ENCODE data around the gene NLGN4X. TPM values are rescaled to one million over a fixed set of nuclear protein-coding genes. Genes with fewer than 3 reads are reported as not detected.

Gene NLGN4X
- total RNA-seq, 1 experiment from 2014 or later, result 0.05 TPM

DNA sequence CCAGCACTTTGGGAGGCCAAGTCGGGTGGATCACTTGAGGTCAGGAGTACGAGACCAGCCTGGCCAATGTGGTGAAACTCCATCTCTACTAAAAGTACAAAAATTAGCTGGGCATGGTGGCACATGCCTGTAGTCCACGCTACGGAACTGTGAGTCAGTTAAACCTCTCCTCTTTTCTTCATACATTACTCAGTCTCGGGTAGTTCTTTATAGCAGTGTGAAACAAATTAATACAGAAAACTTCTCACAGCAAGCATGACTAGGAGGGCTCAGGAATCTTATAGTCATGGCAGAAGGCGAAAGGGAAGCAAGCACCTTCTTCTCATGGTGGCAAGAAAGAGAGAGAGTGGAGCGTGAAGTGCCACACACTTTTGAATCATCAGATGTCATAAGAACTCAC, 358.9 kb downstream of the NLGN4X start (continued):
- TF ChIP-seq REST (IDR thresholded peaks at IDR 0.05; ENCODE audit: low read depth), result no peak
- TF ChIP-seq ZNF274 (IDR thresholded peaks at IDR 0.05; ENCODE audit: low read depth, low read length), result no peak

DNA sequence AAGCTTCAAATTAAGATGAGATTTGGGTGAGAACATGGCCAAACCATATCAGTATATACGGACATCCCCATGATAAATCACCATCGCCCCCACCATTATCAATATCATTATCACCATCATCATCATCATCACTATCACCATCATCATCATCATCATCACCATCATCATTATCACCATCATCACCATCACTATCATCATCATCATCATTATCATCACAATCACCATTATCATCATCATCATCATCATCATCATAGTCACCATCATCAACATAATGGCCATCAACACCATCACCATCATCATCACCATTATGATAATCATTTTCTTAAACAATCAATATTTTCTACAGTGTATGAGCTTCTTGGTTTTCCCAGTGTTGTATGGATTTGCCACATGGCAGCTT, 360.9 kb downstream of the NLGN4X start:
- POLR2A ChIA-PET, result no interaction called here
- H4K20me1 ChIP-seq (ENCODE audit: insufficient read depth), result no peaks in the 10 kb centered on the region
- BruUV-seq (replicated peaks), result no TSS peak
- ATAC-seq (no peak), DNase-seq (ENCODE audit: low read depth, low spot score) (no peak)
- H3K9me2 ChIP-seq (ENCODE audit: insufficient read depth), result no peaks in the 10 kb centered on the region
- RAD21 ChIA-PET (ENCODE audit: low non-redundant PET in 1 of 2, low total read pairs in 2 of 2, uncharacterized antibody in 2 of 2, unreplicated experiment in 2 of 2), result no interaction called here
- H3K9me3 ChIP-seq (ENCODE audit: control insufficient read depth in 1 of 2, insufficient read depth in 1 of 2, low read depth in 1 of 2, low read length in 2 of 2), result no peaks in the 10 kb centered on the region
- intact Hi-C loops (cut with micrococcal nuclease), result no loop called here
- H3K4me2 ChIP-seq (ENCODE audit: low read length), result no peak overlapping the region
- CTCF ChIA-PET, result no interaction called here
- H3K79me2 ChIP-seq (ENCODE audit: insufficient read depth, low read length), result no peaks in the 10 kb centered on the region
- H3K27ac ChIP-seq (ENCODE audit: low read depth, low read length), result no peak overlapping the region
- H3K9ac ChIP-seq (ENCODE audit: low read length), result no peak overlapping the region
- no peaks in the 10 kb centered on the region for H3K27me3 ChIP-seq (ENCODE audit: insufficient read depth, low read length)
- no peaks in the 10 kb centered on the region for H3K4me1 ChIP-seq (ENCODE audit: control insufficient read depth in 1 of 2, insufficient read depth in 2 of 2, low read length in 2 of 2)
- no peak overlapping the region for H3K4me3 ChIP-seq (replicated peaks in 1 of 2; ENCODE audit: low read depth in 1 of 2, low read length in 2 of 2)
- H2AFZ ChIP-seq (ENCODE audit: low read depth, low read length, poor library complexity, severe bottlenecking), result no peak overlapping the region
- TF ChIP-seq ZBTB33 (IDR thresholded peaks at IDR 0.05; ENCODE audit: extremely low read depth, insufficient replicate concordance, low read length), result no peak
- no peak for TF ChIP-seq RAD21 (IDR thresholded peaks at IDR 0.05; ENCODE audit: low read depth)
- no peak for TF ChIP-seq ATF3 (IDR thresholded peaks at IDR 0.05)
- H3K36me3 ChIP-seq (ENCODE audit: control insufficient read depth in 1 of 2, insufficient read depth in 2 of 2, low read length in 2 of 2), result no peaks in the 10 kb centered on the region

Data from HCT116 (cell line).